ENCODE measurements around the gene ABL2. TPM values are rescaled to one million over a fixed set of nuclear protein-coding genes. Genes with fewer than 3 reads are reported as not detected.
"Not testable (repeated sequence)": the region's sequence is repeated elsewhere in the genome, so short reads cannot be mapped to it uniquely, and the experiment has no call there.

The ABL2 gene
- 1 to 10 TPM; 6.7 to 7.2 TPM for total RNA-seq
- 1.4 TPM for polyA plus RNA-seq

GRCh38 chr1:179229214-179230140 lies at the start of gene ABL2:
TSS of gene ABL2 (minus strand) at chr1:179229677. CDS start at chr1:179229397, 280 bp downstream.
- Mint-ChIP-seq H3K27ac (peak within 1 kb of the TSS in 7 of 8 donors; percentile 53 to 97 (median 89)), H3K27me3 (peaks cover 0 to 1% of the 10 kb centered on the region in 2 donors), H3K4me3 (peak within 1 kb of the TSS; percentile 91 to 97 (median 93)), H3K4me1 (peaks cover 28 to 43% (median 38%) of the 10 kb centered on the region in 3 donors), H3K9me3 (no peaks in the 10 kb centered on the region), H3K36me3 (peaks cover 0 to 13% (median 0%) of the 10 kb centered on the region in 3 donors)
- no peaks in the 10 kb centered on the region for H3K36me3 ChIP-seq (ENCODE audit: insufficient read depth, low read length)
- POLR2A ChIA-PET = interaction anchor here (0.6 to 1.2 kb wide), 2 partner anchors 136 to 144 kb away, joined by 4 read pairs; partner anchors contain the start of gene AXDND1
- peak; percentile 43 to 60 (median 56) for DNase-seq
- H3K27ac ChIP-seq (ENCODE audit: low read depth, low read length) = peak within 1 kb of the TSS; percentile 70
- H3K4me1 ChIP-seq (ENCODE audit: insufficient read depth, low read length) = peaks cover 8% of the 10 kb centered on the region
- no peaks in the 10 kb centered on the region for H3K9me3 ChIP-seq (ENCODE audit: low read length)
- peak within 1 kb of the TSS; percentile 76 for H3K4me3 ChIP-seq (ENCODE audit: low read length)
- CTCF ChIA-PET = no interaction called here
- H3K27me3 ChIP-seq (ENCODE audit: insufficient read depth, low read length, poor library complexity, severe bottlenecking) = no peaks in the 10 kb centered on the region

- no peaks in the 10 kb centered on the region for H3K27me3 ChIP-seq (ENCODE audit: insufficient read depth, low read length, poor library complexity, severe bottlenecking)
- DNase-seq = no peak
- no peak overlapping the region for H3K27ac ChIP-seq (ENCODE audit: low read depth, low read length)
- no peaks in the 10 kb centered on the region for H3K4me1 ChIP-seq (ENCODE audit: insufficient read depth, low read length)
- ChIA-PET CTCF (interaction anchor here (1.5 kb wide), 1 partner anchor 14 kb away, joined by 3 read pairs; no protein-coding TSS in a partner anchor), POLR2A (interaction anchor here (0.9 kb wide), 1 partner anchor 15 kb away, joined by 3 read pairs; no protein-coding TSS in a partner anchor)
- Mint-ChIP-seq H3K4me1 (no peaks in the 10 kb centered on the region), H3K27me3 (no peaks in the 10 kb centered on the region), H3K27ac (no peak overlapping the region), H3K4me3 (no peak overlapping the region), H3K9me3 (peaks cover 3 to 12% (median 9%) of the 10 kb centered on the region in 5 donors), H3K36me3 (peaks cover 0 to 4% (median 2%) of the 10 kb centered on the region in 3 donors)
- H3K4me3 ChIP-seq (ENCODE audit: low read length) = no peak overlapping the region
- H3K9me3 ChIP-seq (ENCODE audit: low read length) = no peaks in the 10 kb centered on the region
- no peaks in the 10 kb centered on the region for H3K36me3 ChIP-seq (ENCODE audit: insufficient read depth, low read length)
Observed at GRCh38 chr1:179278920-179279319, 49.4 kb upstream of the ABL2 start.

- H3K27me3 Mint-ChIP-seq; H3K4me3 Mint-ChIP-seq; H3K4me1 ChIP-seq (ENCODE audit: insufficient read depth, low read length); H3K27ac ChIP-seq (ENCODE audit: low read depth, low read length); H3K9me3 ChIP-seq (ENCODE audit: low read length); H3K27ac Mint-ChIP-seq; H3K36me3 ChIP-seq (ENCODE audit: insufficient read depth, low read length); H3K4me1 Mint-ChIP-seq; H3K36me3 Mint-ChIP-seq; H3K4me3 ChIP-seq (ENCODE audit: low read length); DNase-seq; H3K27me3 ChIP-seq (ENCODE audit: insufficient read depth, low read length, poor library complexity, severe bottlenecking); H3K9me3 Mint-ChIP-seq; POLR2A ChIA-PET; CTCF ChIA-PET: not testable (repeated sequence)
Observed at GRCh38 chr1:179274424-179274823, 44.9 kb upstream of the ABL2 start.

GRCh38 chr1:179269071-179269470 lies 39.6 kb upstream of the ABL2 start:
- no peaks in the 10 kb centered on the region for H3K4me1 Mint-ChIP-seq
- H3K36me3 ChIP-seq (ENCODE audit: insufficient read depth, low read length) = no peaks in the 10 kb centered on the region
- no peaks in the 10 kb centered on the region for H3K9me3 Mint-ChIP-seq
- no peak overlapping the region for H3K4me3 ChIP-seq (ENCODE audit: low read length)
- ChIA-PET CTCF (interaction anchor here (0.7 kb wide), 1 partner anchor 12 kb away, joined by 3 read pairs; no protein-coding TSS in a partner anchor), POLR2A (no interaction called here)
- no peaks in the 10 kb centered on the region for H3K4me1 ChIP-seq (ENCODE audit: insufficient read depth, low read length)
- H3K27me3 ChIP-seq (ENCODE audit: insufficient read depth, low read length, poor library complexity, severe bottlenecking) = no peaks in the 10 kb centered on the region
- H3K27me3 Mint-ChIP-seq = peaks cover 0 to 3% of the 10 kb centered on the region in 2 donors
- no peaks in the 10 kb centered on the region for H3K36me3 Mint-ChIP-seq
- no peak for DNase-seq
- no peak overlapping the region for H3K27ac ChIP-seq (ENCODE audit: low read depth, low read length)
- H3K4me3 Mint-ChIP-seq = no peak overlapping the region
- H3K27ac Mint-ChIP-seq = no peak overlapping the region
- no peaks in the 10 kb centered on the region for H3K9me3 ChIP-seq (ENCODE audit: low read length)

- H3K27me3 ChIP-seq (ENCODE audit: insufficient read depth, low read length, poor library complexity, severe bottlenecking) = no peaks in the 10 kb centered on the region
- no peaks in the 10 kb centered on the region for H3K4me1 ChIP-seq (ENCODE audit: insufficient read depth, low read length)
- Mint-ChIP-seq H3K27me3 (peaks cover 0 to 3% of the 10 kb centered on the region in 2 donors), H3K27ac (no peak overlapping the region), H3K4me3 (no peak overlapping the region), H3K4me1 (peaks cover 0 to 4% (median 3%) of the 10 kb centered on the region in 3 donors), H3K36me3 (no peaks in the 10 kb centered on the region), H3K9me3 (no peaks in the 10 kb centered on the region)
- no peak overlapping the region for H3K27ac ChIP-seq (ENCODE audit: low read depth, low read length)
- H3K9me3 ChIP-seq (ENCODE audit: low read length) = no peaks in the 10 kb centered on the region
- ChIA-PET POLR2A (no interaction called here), CTCF (no interaction called here)
- no peak overlapping the region for H3K4me3 ChIP-seq (ENCODE audit: low read length)
- no peak for DNase-seq
- H3K36me3 ChIP-seq (ENCODE audit: insufficient read depth, low read length) = no peaks in the 10 kb centered on the region
Observed at GRCh38 chr1:179264507-179264906, 35.0 kb upstream of the ABL2 start.

GRCh38 chr1:179263121-179263520 lies 33.6 kb upstream of the ABL2 start:
- H3K36me3 ChIP-seq (ENCODE audit: insufficient read depth, low read length) = no peaks in the 10 kb centered on the region
- no peak overlapping the region for H3K4me3 ChIP-seq (ENCODE audit: low read length)
- H3K27ac Mint-ChIP-seq = no peak overlapping the region
- H3K27me3 Mint-ChIP-seq = peaks cover 0 to 3% of the 10 kb centered on the region in 2 donors
- ChIA-PET POLR2A (no interaction called here), CTCF (no interaction called here)
- no peaks in the 10 kb centered on the region for H3K36me3 Mint-ChIP-seq
- no peaks in the 10 kb centered on the region for H3K9me3 Mint-ChIP-seq
- no peak overlapping the region for H3K4me3 Mint-ChIP-seq
- H3K27ac ChIP-seq (ENCODE audit: low read depth, low read length) = no peak overlapping the region
- peaks cover 0 to 4% (median 3%) of the 10 kb centered on the region in 3 donors for H3K4me1 Mint-ChIP-seq
- H3K27me3 ChIP-seq (ENCODE audit: insufficient read depth, low read length, poor library complexity, severe bottlenecking) = no peaks in the 10 kb centered on the region
- DNase-seq = no peak
- H3K4me1 ChIP-seq (ENCODE audit: insufficient read depth, low read length) = no peaks in the 10 kb centered on the region
- H3K9me3 ChIP-seq (ENCODE audit: low read length) = no peaks in the 10 kb centered on the region

GRCh38 chr1:179262183-179262582 lies 32.7 kb upstream of the ABL2 start:
- Histone ChIP-seq H3K4me1 (ENCODE audit: insufficient read depth, low read length) (no peaks in the 10 kb centered on the region), H3K27me3 (ENCODE audit: insufficient read depth, low read length, poor library complexity, severe bottlenecking) (no peaks in the 10 kb centered on the region), H3K36me3 (ENCODE audit: insufficient read depth, low read length) (no peaks in the 10 kb centered on the region), H3K9me3 (ENCODE audit: low read length) (no peaks in the 10 kb centered on the region), H3K27ac (ENCODE audit: low read depth, low read length) (no peak overlapping the region), H3K4me3 (ENCODE audit: low read length) (no peak overlapping the region)
- H3K36me3 Mint-ChIP-seq = no peaks in the 10 kb centered on the region
- peaks cover 0 to 4% (median 3%) of the 10 kb centered on the region in 3 donors for H3K4me1 Mint-ChIP-seq
- no peak overlapping the region for H3K4me3 Mint-ChIP-seq
- peaks cover 0 to 3% of the 10 kb centered on the region in 2 donors for H3K27me3 Mint-ChIP-seq
- no peak for DNase-seq
- no peaks in the 10 kb centered on the region for H3K9me3 Mint-ChIP-seq
- H3K27ac Mint-ChIP-seq = peak overlapping the region in 2 of 8 donors; percentile 8 to 51
- CTCF ChIA-PET = no interaction called here
- POLR2A ChIA-PET = no interaction called here

- Histone ChIP-seq H3K4me3 (ENCODE audit: low read length) (no peak overlapping the region), H3K27ac (ENCODE audit: low read depth, low read length) (no peak overlapping the region), H3K4me1 (ENCODE audit: insufficient read depth, low read length) (no peaks in the 10 kb centered on the region), H3K27me3 (ENCODE audit: insufficient read depth, low read length, poor library complexity, severe bottlenecking) (no peaks in the 10 kb centered on the region), H3K36me3 (ENCODE audit: insufficient read depth, low read length) (no peaks in the 10 kb centered on the region), H3K9me3 (ENCODE audit: low read length) (no peaks in the 10 kb centered on the region)
- POLR2A ChIA-PET = no interaction called here
- Mint-ChIP-seq H3K27ac (no peak overlapping the region), H3K4me1 (no peaks in the 10 kb centered on the region), H3K27me3 (peaks cover 0 to 3% of the 10 kb centered on the region in 2 donors), H3K4me3 (no peak overlapping the region), H3K36me3 (no peaks in the 10 kb centered on the region), H3K9me3 (no peaks in the 10 kb centered on the region)
- CTCF ChIA-PET = interaction anchor here (2.1 kb wide), 1 partner anchor 114 kb away, joined by 12 read pairs; no protein-coding TSS in a partner anchor
- no peak for DNase-seq
Observed at GRCh38 chr1:179253286-179253972, 24.0 kb upstream of the ABL2 start.
